Activated CD4-positive, alpha-beta T cell treated with anti-CD3 and anti-CD28 coated beads, Interleukin-2, Interleukin-6, amounts not matched to agents 100 ng/mL and 50 ng/mL, durations not matched to agents 16 hours and 8 hours (primary cell): Measurements from ENCODE around the gene ODF4.

Experiments used
- DNase-seq: peaks from one replicate; pipeline ENCODE4 v3.0.0-alpha.2; 2020

Gene ODF4, protein sequence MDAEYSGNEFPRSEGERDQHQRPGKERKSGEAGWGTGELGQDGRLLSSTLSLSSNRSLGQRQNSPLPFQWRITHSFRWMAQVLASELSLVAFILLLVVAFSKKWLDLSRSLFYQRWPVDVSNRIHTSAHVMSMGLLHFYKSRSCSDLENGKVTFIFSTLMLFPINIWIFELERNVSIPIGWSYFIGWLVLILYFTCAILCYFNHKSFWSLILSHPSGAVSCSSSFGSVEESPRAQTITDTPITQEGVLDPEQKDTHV

GRCh38 chr17:8339540-8339939 is at the start of gene ODF4:
Gene ODF4 (plus strand): TSS chr17:8339840. CDS start chr17:8340052, 212 bp downstream.
- DNase-seq: no peak

DNA sequence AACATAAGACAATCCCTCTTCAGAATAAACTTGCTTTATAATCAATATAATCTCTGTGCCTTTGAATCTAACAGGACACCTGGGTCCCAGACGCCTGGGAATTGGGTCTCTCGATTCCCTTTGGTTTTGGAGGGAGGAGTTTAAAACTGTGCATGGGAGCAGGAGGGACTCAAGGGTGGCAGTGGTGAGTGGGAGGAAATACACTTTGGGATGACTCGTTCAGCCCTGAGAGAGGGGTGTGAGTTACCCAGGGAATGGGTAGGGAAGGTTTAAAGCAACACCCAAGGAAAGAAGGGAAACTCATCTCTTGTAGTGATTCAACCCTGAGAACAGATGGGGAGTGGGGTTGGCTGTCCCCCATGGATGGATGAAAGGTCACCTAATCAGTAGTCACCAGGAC is 49.6 kb upstream of the ODF4 start:
- no peak for DNase-seq

DNA sequence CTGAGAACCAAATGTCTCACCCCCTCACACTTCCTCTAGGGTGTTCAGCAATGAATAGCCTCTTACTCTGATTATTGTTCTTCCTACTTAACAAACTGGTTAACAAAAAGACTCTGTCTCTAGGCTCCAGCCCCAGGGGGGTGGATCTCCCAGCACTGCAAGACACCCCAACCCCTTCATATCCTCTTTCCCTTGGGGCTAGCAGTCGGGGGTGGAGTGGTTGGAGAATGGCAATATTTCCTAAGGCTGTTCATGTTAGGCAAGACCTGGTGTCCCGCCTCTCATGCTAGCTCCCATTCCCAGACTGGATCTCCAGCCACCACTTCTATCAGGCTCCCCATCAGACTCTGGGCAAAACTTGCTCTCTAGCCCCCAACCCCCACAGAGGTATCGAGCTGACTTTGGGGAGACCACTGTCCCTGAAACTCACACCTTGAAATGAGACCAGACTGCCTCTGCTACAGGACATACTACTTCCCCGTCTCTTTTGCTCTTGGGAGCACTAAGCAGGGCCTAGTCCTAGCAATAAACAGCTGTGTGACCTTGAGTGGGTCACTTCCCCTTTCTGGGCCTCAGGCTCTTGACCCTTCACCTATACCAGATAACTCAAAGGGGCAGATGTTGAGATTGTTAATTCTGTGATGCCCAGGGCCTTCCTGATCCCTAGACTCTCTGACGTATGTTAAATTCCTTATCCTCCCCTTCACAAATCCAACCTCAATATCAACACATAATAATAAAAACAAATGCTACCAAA is 46.8 kb upstream of the ODF4 start:
- DNase-seq: no peak

GRCh38 chr17:8294361-8294760 is 45.3 kb upstream of the ODF4 start:
- DNase-seq: no peak

- no peak for DNase-seq
Measured at GRCh38 chr17:8294814-8295316, 44.8 kb upstream of the ODF4 start.

DNA sequence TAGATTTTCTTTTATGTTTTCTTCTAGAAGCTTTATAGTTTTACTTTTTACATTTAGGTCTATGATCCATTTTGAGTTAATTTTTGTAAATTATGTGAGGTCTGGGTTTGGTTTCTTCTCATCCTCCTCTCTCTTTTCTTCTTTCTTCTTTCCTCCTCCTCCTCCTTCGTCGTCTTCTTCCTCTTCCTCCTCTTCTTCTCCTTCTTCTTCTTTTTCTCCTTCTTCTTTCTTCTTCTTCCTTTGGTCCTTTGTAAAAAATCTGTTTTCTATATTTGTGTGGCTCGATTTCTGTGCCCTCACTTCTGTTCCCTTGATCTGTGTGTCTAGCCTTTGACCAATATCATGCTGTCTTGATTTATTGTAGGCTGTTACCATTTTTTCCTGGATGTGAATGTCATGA is 39.4 kb upstream of the ODF4 start:
- DNase-seq: no peak

GRCh38 chr17:8300627-8301242 is 38.9 kb upstream of the ODF4 start:
- DNase-seq: peak; percentile 76

DNA sequence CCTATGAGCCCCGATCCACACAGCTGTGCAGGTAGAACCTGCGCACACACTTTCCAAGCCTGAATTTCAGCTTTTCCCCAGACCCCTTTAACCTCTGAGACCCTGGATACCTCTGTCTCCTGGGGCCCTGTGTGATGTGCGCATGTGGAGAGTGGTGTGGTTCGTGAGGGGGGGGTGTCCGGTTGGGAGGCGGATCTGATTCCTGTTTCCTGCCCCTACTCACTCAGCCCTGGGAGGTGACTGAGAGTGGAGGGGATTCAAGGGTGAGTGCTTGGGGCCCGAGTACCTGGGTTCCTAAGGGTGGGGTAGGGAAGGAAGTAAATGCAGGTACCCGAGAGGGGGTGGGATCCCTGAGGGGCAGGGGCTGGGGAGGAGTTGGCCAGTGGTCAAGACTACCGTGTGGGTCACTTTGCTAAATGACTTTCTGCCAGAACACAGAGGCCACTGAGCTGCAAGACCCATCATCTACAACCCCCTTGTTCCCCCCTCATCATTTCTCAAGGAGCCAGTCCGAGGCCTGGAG is 29.0 kb upstream of the ODF4 start:
- no peak for DNase-seq

DNA sequence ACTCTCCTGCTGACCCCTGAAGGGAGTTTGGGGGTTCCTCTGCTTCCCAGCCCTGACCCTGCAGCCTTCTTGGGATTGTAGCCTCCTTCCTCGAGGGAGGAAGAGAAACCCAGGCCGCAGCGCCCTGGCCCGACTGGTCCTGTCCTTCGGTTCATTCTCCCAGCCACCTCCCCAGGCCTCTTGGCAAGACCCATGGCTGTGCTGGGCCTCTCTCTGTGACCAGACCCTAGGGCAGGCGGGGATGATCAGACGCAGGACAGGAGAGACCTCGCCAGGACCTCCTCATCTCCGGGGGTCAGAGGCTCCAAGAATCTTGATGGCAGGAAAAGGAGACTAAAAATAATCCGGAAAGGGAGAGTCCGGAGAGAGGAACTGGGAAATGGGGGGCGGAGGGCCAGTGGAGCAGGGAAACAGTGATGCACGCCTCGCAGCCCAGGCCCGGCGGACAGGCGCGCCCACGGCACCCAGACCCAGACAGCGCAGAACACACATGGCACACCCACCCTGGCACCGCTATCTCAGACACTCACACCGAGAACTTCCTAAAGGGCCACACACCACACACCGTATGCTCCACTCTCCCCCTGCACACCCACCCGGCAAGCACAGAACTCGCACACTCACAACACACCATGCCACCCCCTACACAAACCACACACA is 28.4 kb upstream of the ODF4 start:
- DNase-seq: no peak

DNA sequence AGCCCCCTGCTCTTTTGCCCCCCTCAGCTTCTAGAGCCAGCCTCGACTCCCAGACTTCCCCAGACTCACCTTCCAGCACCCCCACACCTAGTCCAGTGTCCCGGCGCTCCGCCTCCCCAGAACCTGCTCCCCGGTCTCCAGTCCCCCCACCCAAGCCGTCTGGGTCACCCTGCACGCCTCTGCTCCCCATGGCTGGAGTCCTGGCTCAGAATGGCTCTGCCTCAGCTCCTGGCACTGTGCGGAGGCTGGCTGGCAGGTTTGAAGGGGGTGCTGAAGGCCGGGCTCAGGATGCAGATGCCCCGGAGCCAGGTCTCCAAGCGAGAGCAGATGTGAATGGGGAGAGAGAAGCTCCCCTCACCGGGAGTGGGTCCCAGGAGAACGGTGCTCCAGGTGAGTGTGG is 27.4 kb upstream of the ODF4 start:
- no peak for DNase-seq

- no peak for DNase-seq
Measured at GRCh38 chr17:8312726-8313600, 26.7 kb upstream of the ODF4 start.

DNA sequence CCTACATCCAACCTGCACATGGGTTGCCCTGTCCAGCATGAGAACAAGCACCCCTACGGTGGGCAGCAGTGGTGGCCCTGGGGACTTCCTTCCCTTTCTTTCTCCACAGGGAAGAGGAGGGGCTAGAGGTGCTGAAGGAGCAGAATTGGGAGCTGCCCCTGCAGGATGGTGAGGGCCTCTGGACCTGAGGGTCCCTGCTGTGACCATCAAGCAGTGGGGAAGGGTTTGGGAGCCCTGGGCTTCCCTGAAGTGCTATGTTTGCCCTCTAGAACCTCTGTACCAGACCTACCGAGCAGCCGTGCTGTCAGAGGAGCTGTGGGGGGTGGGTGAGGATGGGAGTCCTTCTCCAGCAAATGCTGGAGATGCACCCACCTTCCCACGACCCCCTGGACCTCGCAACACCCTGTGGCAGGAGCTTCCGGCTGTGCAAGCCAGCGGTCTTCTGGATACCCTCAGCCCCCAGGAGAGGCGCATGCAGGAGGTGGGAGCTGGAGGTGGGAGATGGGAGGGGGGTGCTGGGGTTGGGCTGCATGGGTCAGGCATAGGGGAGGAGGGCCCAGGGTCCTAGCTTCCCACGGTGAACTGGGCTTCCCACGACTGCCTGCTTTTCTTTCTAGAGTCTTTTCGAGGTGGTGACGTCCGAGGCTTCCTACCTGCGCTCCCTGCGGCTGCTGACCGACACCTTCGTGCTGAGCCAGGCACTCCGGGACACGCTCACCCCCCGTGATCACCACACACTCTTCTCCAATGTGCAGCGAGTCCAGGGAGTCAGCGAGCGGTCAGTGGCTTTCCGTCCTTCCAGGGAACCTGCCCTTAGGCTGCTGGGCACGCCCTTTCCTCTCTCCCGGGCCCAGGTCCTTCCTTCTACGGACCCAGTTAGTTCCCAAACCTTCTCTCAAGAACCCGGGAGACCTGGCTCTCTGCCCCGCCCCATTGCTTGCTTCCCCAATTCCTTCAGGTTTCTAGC is 24.6 kb upstream of the ODF4 start:
- DNase-seq: no peak

DNA sequence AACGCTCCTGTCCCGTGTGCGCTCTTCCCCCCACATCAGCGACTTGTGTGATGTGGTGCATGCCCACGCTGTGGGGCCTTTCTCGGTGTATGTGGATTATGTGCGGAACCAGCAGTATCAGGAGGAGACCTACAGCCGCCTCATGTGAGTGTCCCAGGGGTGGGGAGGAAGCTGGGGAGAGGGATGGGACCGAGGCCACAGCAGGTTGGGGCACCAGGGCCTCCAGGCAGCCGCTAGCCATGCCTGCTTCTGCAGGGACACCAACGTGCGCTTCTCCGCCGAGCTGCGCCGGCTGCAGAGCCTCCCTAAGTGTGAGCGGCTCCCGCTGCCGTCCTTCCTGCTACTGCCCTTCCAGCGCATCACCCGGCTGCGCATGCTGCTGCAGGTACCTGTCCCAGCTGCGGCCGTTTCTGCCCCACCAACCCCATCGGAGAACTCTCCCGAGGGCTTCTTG is 23.8 kb upstream of the ODF4 start:
- DNase-seq: no peak

DNA sequence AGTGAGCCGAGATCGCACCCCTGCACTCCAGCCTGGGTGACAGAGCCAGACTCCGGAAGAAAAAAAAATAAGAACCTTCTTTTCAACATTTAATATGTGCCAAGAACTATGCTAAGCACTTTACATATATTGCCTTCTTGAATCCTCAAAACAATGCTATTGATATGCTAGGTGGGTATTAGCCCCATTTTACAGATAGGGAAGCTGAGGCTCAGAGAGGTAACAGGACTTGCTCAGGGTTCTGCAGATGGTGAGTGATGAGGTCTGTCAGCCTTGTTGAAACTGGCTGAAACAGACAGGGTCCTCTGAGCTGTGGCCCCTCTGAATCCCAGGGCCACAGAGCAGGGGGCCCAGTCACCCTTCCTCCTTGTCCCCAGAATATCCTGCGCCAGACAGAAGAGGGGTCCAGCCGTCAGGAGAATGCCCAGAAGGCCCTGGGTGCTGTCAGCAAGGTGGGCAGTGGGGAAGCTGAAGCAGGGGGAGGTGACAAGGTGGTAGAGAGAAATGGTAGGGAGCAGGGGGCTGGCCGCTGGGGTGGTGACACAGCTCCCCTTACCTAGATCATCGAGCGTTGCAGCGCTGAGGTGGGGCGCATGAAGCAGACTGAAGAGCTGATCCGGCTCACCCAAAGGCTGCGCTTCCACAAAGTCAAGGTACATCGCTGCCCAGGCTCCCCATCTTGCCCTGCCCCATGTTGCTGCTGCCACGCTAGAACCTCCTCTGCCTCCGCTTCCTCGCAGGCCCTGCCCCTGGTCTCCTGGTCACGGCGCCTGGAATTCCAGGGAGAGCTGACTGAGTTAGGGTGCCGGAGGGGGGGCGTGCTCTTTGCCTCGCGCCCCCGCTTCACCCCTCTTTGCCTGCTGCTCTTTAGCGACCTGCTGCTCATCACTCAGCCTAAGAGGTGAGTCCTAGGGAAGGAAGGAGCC is 21.4 kb upstream of the ODF4 start:
- no peak for DNase-seq

- DNase-seq: no peak
Measured at GRCh38 chr17:8320262-8320661, 19.4 kb upstream of the ODF4 start.

- DNase-seq: no peak
Measured at GRCh38 chr17:8320990-8321389, 18.6 kb upstream of the ODF4 start.

- no peak for DNase-seq
Measured at GRCh38 chr17:8322061-8322460, 17.6 kb upstream of the ODF4 start.

DNA sequence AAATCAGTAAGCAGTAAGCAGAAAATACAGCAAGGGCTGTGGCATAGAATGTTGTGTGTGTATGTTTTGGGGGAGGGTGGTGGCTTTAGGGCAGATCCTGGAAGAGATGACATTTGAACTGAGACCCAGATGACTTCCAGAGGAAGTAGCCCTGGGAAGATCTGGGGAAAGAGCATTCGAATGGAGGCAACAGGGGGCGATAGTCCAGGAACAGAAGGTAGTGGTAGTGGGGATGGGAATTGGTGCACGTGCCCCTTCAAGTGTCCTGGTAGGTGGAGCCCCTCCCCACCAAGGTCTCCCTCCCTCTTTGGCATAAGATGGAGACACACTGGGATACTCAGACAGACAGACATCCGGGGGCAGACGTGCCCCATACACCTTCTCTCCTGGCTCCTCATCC is 15.5 kb upstream of the ODF4 start:
- DNase-seq: no peak

DNA sequence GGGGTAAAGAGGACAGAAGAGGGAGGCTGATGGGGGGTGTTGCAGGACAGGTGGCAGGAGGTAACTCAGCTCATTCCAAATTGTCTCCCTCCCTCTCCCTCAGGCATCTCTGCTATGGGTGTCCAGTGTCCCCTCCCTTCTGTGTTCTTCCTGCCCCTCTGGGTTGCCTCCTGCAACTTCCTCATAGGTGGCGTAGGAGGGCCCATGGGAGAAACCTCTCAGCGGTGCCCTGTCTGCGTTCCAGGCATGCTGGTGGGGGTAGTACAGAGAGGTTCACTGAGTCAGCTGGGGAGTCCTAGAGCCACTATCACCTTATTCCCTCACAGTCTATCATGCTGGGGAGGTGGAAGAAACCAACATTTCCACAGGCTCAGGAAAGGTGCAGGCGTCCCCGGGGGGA is 14.7 kb upstream of the ODF4 start:
- no peak for DNase-seq
